Sciatic nerve (tissue), 2 donors: ENCODE data around the gene NEURL3. TPM values are rescaled to one million over a fixed set of nuclear protein-coding genes. Genes with fewer than 3 reads are reported as not detected.
"Not testable (repeated sequence)": the region's sequence is repeated elsewhere in the genome, so short reads cannot be mapped to it uniquely, and the experiment has no call there.

Experiments used
- ATAC-seq: fragments of 200-7000 bp; cut with Tn5 transposase; one replicate; pipeline ENCODE4 v1.9.1; 2020; ENCODE audit warnings: mild to moderate bottlenecking, moderate library complexity
- DNase-seq: peaks from one replicate; pipeline ENCODE4 v3.0.0-alpha.2; 2020; ENCODE audit warnings: low spot score
- intact Hi-C: fragments of 100-400 bp; cut with DNase I; formaldehyde crosslinking; loops from one replicate; pipeline ENCODE4 v1.14.2; 2022
- total RNA-seq: library from RNA; stranded (reverse); fragmentation: NEBNext Ultra II Directional; extraction: Animal tissue kit (Norgen Biotek cat#: 25700); gene quantifications from one replicate; pipeline ENCODE4 v1.2.1, GENCODE V29; 2021
- donor health status: DM: no; HTN: no; CAD: no.
- donor health status: DM: no; HTN: no; CAD: no.

NEURL3 gene, protein sequence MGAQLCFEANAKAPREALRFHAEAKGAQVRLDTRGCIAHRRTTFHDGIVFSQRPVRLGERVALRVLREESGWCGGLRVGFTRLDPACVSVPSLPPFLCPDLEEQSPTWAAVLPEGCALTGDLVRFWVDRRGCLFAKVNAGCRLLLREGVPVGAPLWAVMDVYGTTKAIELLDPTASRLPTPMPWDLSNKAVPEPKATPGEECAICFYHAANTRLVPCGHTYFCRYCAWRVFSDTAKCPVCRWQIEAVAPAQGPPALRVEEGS
- 0.58 TPM for total RNA-seq

DNA sequence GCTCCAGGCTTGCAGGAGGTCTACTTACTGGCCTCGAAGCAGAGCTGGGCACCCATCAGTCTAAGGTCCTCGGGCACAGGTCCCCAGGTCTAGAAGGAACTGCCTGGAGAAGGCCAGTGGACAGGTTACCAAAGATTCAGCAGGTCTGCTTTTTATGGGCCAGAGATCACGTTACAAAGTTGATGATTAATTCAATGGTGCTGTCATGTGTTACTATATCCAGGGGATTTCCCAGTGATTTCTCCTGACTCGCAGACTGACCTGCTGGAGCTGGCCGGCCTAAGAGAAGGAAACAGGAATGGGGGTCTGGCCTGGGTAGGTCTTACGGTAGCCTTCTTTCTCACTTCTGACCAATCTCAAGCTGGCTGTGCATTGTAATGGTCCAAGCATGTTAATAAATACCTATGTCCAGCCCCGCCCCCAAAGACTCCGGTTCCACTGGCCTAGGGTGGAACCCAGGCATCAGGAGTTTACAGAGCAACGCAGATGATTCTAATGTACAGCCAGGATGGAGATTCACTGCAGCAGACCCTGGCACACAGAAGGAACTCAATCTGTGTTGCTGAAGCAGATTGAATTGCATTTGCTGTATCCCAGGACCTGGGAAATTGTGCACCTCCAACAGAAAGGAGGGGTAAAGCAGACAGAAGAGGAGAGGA, at the start of gene NEURL3:
Gene NEURL3, minus strand, starts transcription at position 127 of the 659 bp plus-strand sequence. Its CDS starts 71 bp downstream, at position 56.
- DNase-seq (no peak), ATAC-seq (no peak)
- intact Hi-C loops, result loop anchor here (5.0 kb wide), 1 partner anchor 98 kb away; no protein-coding TSS in a partner anchor

DNA sequence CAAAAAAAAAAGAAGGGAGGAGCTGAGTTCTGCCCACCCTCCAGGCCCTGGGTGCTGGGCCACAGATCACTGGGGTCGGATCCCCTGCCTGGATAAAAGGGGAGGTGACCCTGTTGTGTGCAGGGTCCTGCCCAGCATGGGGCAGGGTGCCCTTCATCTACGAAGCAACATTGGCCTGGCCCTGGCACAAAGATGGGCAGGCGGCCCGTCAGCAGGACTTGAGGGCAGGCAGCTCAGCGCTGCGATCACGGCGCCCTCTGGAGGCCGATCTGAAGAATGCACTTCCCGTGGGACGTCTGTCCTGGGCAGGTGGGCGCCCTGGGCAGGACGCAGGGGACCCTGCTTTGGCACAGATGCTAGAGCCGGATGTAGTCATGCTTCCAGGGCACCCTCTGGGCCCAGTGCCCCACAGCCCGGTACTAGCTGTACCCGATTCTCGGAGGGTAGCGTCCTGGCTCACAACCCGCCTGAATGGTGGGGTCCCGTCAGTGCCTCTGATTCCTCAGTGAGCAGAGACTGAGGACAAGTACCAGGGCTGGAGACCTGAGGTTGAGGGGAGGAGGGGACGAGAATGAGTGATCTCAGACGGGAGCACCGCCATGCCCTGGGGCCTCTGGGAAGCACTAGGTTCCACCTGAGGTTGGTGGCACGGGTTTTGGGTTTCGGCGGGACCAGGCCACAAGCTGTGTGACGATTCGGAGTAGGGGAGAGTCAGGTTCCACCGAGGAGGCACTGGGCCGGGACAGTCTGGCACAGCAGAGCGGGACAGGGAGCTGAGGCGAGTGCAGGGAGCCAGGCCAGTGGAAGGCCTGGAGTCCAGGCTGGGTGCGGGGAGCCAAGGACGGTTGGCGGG, 49.4 kb upstream of the NEURL3 start:
- intact Hi-C loops, result no loop called here
- ATAC-seq, result peak; percentile 70
- peak; percentile 84 for DNase-seq

DNA sequence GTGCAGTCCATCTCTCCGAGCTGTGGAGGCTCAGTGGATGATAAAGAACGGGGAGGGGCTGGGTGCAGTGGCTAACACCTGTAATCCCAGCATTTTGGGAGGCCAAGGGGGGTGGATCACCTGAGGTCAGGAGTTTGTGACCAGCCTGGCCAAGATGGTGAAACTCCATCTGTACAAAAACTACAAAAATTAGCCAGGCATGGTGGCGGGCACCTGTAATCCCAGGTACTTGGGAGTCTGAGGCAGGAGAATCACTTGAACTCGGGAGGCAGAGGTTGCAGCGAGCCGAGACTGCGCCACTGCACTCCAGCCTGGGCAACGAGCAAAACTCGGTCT, 48.8 kb upstream of the NEURL3 start:
- ATAC-seq, DNase-seq, intact Hi-C loops: not testable (repeated sequence)

DNA sequence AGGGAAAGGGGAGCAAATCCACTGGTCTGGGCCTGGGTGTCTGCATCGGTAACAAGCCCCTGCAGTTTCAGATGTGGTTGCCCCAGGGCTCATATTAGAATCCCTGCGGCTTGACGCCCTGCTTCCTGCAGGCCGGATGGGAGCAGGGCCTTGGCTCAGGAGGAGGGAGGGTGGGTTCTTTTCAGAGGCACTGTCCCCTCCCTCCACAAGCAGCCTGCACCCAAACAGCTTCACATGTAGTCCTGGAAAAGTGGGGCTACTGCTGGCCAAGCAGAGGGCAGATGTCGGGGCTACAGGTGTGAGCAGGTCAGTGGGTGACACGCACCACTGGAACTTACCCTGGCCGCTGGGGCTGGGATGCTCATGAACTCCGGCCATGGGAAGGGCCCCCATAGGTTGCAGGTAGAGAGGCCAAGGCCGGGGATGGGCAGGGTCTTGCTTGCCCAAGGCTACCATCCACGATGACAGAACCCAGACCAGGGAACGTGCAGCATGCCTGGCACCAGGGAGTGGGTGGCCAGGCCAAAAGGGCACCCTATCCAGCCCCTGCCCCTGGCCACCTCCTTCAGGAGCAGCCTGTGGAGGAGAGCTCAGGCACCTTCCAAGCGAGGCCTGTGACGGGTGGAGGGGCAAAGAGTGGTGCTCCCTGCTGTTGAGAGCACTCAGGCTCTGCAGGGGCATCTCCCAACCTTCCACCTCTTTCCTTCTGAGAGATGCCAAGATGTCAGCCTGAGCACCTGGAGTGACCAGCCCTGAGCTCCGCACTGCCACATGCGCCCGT, 48.2 kb upstream of the NEURL3 start:
- peak; percentile 4 for ATAC-seq
- intact Hi-C loops, result no loop called here
- no peak for DNase-seq

DNA sequence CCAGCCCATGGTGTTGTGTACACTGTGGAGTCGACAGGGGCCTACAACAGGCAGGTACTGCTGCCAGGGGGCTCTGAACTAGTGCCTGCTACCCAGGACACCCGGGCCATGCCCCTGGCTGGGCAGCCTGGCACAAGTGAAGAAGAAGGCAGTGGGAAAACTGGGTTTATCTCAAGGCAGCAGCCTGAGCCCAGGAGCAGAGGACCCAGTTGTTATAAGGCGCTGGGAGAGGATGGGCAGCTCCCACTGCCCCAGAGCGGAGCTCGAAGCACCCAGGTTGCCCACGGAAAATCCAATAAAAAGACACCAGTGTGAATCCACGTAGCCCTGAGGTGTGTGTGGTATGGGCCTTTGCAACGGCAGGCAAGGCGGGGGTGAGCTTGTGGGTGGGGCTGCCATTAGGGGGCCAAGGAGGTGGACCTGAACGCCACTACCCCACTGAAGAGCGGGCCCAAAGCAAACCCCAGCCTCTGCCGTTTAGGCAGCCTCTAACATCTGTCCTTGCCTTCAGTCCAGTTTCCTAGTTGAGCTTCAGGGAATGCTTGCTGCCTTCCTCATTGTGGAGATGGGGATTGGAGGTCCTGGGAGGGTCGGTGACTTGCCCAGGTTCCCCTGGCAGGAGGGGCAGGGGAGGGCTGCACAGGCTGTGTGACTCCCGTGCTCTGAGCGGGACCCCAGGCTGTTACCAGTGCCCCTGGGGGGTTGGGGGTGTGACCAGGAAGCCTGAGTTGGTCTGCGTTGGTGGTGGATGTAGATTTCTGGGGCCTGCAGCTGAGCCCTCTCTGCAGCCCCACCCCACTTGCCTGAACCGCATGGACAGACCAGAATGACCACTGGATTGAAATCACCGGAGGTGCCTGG, 47.4 kb upstream of the NEURL3 start:
- ATAC-seq (no peak), DNase-seq (no peak)
- intact Hi-C loops, result no loop called here

DNA sequence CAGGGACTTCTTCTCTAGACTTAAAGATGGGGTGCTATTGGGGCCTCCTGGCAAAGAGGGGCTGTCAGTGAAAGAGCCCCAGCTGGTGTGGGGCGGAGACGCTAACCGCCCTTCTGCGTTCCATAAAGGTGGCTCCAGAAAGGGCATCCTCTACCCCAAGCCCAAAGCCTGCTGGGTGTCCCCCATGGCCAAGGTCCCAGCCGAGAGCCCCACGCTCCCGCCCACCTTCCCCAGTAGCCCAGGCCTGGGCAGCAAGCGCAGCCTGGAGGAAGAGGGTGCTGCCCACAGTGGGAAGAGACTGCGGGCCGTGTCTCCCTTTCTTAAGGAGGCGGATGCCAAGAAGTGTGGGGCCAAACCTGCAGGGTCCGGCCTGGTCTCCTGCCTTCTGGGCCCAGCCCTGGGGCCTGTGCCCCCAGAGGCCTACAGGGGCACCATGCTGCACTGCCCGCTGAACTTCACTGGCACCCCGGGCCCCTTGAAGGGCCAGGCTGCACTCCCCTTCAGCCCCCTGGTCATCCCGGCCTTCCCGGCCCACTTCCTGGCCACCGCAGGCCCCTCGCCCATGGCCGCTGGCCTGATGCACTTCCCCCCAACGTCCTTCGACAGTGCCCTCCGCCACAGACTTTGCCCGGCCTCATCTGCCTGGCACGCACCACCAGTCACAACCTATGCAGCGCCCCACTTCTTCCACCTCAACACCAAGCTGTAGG, 46.6 kb upstream of the NEURL3 start:
- ATAC-seq (no peak), DNase-seq (no peak)
- intact Hi-C loops, result no loop called here

DNA sequence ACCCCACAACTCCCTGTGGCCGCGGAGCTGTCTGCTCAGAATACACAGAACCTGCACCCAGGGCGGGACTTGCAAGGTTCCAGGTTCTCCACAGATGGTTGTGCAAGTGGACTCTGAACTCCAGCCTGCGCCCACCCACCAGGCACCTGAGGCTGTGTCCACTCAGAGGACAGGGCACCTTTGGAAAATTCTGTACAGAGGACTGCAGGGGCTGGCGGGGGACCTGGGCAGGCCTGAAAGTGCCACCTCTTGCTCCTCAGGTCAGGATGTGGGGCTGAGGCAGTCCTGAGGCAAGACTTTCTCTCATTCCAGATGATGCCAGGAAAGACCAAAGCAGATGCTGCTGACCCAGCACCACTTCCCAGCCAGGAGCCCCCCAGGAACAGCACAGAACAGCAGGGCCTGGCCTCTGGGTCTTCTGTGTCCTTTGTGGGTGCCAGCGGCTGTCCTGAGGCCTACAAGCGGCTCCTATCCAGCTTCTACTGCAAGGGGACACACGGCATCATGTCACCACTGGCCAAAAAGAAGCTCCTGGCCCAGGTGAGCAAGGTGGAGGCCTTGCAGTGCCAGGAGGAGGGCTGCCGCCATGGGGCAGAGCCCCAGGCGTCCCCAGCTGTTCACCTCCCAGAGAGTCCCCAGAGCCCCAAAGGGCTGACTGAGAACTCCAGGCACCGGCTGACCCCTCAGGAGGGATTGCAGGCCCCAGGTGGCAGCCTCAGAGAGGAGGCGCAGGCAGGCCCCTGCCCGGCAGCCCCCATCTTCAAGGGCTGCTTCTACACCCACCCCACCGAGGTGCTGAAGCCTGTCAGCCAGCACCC, 45.8 kb upstream of the NEURL3 start:
- intact Hi-C loops, result no loop called here
- DNase-seq, result no peak
- ATAC-seq, result no peak

DNA sequence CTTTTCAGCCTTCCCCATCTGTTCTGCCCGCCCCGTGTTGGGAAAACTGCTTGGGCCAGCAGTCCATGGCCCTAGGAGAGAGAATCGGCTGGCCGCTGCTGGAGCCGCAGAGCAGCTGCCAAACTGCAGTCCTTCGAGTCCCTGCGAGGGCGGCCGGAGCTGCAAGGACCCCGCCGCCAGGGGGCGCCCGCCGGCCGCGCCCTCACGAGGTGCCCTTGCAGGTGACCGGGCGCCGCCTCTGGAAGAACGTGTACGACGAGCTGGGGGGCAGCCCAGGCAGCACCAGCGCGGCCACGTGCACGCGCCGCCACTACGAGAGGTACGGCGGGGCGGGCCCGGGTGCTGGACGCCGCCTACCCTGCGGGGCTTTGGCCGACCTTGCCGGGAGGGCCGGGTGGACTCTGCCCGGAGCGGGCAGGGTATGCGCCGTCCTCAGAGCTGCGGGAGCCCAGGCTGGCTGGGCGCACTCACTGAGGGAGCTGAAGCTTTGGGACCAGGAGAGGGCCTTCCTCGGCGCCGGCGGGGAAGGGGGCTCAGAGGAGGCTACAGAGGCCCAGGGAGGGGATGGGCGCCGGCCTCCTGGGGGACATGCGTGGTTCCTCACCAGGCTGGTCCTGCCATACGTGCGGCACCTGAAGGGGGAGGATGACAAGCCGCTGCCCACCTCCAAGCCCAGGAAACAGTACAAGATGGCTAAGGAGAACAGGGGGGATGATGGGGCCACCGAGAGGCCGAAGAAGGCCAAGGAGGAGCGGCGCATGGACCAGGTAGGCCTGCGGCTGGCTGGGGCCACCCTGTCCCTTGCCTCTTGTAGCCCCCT, 45.0 kb upstream of the NEURL3 start:
- intact Hi-C loops, result no loop called here
- DNase-seq (no peak), ATAC-seq (no peak)

DNA sequence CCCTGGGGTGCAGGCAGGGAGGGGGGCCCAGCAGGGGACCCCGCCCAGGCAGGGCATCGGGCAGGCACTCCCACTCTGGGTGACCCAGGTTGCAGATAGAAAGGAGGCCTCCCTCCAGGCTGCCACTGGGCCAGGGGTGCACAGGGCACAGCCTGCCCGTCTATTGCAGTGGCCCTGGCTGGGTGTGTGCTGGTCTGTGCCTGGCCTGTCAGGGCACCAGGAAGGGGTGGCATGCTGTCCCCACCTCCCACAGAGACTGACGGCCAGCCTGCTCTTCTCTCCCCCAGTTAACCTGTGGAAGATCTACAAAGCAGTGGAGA, 44.3 kb upstream of the NEURL3 start:
- intact Hi-C loops, result no loop called here
- ATAC-seq (no peak), DNase-seq (no peak)

DNA sequence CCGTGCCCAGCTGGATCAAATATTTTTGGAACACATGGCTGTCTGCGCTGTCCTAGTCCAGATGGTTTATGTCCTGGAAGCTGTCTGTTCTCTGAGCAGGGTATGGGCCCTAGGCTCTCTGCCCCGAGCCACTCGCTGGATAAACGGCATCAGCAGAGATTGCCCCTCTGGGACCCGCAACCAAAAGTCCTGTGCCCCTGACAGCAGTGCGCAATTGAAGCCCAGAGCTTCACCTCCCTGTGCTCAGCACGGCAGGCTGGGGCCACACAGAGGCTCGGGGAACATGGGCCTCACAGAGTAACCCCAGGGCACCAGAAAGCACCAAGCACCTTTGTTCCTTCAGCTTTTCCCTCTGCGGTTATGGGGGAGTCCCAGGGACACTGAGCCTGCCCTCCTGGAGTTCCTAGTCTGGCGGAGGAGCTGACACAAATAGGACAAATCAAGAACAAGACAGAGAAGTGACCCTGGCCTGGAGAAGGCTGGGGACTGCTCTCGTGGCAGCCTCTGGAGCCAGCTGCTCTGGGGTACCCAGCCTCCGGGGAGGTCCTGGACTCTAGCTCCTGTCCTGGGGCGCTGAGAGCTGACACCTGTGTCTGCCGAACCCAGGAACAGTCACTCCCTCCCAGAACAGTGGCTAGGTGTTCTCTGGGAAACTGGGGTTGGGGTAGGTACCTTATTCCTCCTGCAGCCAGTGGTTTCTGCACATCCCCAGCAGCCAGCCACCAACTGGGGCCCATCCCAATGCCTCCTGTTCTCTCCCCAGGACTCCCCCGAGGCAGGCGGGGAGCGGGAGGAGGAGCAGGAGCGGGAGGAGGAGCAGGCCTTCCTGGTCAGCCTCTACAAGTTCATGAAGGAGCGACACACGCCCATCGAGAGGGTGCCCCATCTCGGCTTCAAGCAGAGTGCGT, 43.7 kb upstream of the NEURL3 start:
- DNase-seq, result no peak
- intact Hi-C loops, result no loop called here
- ATAC-seq, result no peak

DNA sequence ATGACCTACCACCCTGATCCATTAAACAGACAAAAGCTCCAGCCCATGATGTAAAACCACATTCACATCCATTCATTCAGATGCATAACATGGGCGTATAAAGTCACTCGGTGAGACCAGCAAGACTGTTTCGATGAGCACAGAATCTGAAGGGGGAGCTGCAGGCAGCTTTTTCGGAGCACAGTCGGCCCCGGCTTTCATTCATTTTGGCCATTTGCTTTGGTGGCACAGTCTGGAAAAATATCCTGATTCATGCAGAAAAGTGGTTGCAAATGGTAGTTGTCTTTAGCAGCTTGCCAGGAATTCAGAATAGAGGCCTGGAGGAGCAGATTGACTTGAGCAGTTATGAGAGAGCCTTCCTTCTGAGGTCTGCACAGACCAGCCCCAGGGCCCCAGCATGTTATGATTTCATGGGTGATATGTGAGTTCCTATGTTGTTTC, 42.6 kb upstream of the NEURL3 start:
- intact Hi-C loops, result no loop called here
- ATAC-seq (no peak), DNase-seq (no peak)

DNA sequence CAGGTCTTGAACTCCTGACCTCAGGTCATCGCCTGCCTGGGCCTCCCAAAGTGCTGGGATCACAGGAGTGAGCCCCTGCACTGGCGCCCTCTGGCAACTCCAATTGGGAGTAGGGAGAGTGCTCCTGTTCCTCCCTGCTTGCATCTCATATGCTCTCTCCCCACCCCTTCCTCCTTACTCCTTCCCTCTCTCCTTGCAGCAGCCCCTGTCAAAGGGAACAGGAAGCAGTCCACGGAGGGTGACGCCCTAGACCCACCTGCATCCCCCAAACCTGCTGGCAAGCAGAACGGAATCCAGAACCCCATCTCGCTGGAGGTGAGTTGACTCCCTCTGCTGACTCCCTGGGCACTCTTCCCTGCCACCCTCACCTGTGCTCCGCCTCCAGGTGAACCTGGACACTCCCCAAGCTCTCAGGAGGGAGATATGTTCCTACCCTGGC, 42.1 kb upstream of the NEURL3 start:
- no peak for ATAC-seq
- intact Hi-C loops, result no loop called here
- DNase-seq, result no peak

DNA sequence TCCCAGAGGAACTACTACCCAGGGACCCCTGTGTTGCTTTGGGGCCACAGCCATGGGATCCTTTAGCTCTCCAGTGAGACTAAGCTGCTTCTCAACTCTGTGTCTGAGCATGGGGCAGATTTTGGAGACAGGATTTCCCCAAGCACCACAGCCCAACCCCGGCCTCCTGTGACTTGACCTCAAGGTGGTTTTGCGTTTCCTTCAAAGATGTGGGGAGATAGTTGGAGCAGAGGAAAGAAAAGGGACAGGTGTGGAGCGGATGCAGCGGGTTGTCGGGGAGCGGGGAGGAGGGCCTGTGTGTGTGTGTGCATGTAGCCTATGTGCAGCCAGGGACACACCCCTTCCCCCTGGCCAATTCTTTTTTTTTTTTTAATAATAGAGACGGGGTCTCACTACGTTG, 41.6 kb upstream of the NEURL3 start:
- no peak for DNase-seq
- ATAC-seq, result no peak
- intact Hi-C loops, result no loop called here

DNA sequence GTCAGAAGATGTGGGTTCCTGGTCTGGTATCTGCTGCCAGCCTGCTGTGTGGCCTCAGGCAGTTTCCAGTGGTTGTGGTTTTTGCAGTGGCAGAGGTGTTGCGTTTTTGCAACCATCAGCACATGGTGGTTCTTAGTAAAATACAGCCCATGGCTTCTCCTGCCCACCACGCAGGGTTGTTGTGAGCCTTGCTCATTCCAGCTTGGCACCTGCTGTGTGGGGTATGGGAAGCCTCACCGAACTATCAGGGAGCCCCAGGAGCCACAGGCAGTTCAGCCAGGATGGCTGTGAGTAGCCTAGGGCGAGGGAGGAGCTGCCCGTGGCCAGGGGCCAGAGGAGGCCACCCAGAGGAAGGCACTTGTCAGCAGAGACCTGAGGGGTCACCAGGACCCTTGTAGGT, 41.2 kb upstream of the NEURL3 start:
- DNase-seq, result no peak
- intact Hi-C loops, result no loop called here
- ATAC-seq, result no peak

DNA sequence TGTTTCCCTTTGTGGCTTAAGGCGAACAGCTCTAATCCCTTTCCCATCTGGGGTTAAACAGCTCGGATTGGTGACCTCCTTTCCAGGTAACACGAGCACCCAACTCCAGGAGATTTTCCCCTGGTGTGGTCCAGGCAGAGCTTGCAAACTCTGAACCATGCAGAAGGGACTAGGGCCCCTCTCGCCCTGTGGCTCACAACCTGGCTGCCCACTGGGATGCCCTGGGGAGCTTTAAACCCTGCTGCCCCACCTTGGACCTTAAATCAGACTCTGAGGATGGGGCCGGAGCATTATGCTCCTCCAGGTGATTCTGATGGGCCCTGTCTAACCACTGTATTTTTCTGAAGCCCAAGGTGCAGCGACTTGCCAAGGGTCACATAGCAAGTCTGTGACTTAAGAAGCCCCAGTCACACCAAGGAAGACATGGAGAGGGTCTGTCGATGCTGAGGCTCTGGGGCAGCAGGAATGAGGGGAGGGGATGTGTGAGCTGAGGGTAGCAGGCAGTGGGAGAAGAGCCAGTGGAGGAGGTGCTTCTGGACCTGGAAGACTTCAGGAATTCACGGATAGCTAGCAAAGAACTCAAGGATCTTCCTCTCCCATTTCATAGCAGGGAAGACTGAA, 37.3 kb upstream of the NEURL3 start:
- no peak for ATAC-seq
- no peak for DNase-seq
- intact Hi-C loops, result no loop called here
